ENCODE data around the gene COL18A1. TPM values are rescaled to one million over a fixed set of nuclear protein-coding genes. Genes with fewer than 3 reads are reported as not detected.

COL18A1 gene
- total RNA-seq, 1 experiment from 2014 or later: 170 TPM

DNA sequence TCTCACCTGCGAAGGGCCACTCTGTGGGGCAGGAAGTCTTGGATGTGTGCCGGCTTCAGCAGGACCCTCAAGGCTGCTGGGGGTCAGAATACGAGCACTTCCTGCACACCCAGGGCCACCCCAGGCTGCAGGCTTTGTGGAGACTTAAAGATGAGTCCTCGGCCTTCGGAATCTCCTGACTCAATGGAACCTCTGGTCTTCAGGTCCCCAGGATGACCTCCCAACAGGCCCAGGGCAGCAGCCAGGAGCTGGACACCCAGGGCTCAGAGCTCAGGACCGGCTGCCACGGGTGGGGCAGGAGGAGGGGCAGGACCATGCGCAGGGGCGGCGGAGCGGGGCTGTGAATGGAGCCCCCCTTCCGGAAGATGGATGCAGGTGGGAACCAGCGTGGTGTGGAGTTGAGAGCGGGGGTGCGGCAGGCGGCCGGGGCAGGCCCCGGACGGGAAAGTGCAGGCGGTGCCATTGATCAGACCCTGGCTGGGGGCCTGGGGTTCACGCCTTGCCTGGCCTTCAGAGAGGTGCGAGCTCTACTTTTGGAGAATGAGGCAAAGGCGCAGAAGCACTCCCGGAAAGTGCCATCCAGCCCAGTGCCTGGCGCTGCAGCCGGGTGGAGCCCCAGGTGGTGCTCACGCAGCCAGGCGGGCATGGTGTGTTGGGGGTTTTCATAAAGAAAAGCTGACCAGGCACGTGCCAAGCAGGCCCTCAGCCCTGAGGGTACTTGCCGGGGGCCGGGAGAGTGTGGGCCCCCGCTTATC, 10.4 kb downstream of the COL18A1 start:
- Mint-ChIP-seq H3K9me3 (ENCODE audit: unreplicated experiment) (no peaks in the 10 kb centered on the region), H3K36me3 (ENCODE audit: insufficient read depth, unreplicated experiment) (peaks cover 40% of the 10 kb centered on the region), H3K4me1 (ENCODE audit: low read depth, unreplicated experiment) (peaks cover 17% of the 10 kb centered on the region), H3K4me3 (ENCODE audit: unreplicated experiment) (no peak overlapping the region), H3K27me3 (ENCODE audit: insufficient read depth, unreplicated experiment) (no peaks in the 10 kb centered on the region), H3K27ac (ENCODE audit: unreplicated experiment) (no peak overlapping the region)
- no peak for DNase-seq
- no peaks in the 10 kb centered on the region for H3K36me3 ChIP-seq (ENCODE audit: control insufficient read depth, insufficient read depth, low read length)
- no peaks in the 10 kb centered on the region for H3K27me3 ChIP-seq (replicated peaks; ENCODE audit: control insufficient read depth, insufficient read depth, low read length)
- BruUV-seq (replicated peaks): no TSS peak
- ChIA-PET CTCF (interaction anchor here (0.7 kb wide), 1 partner anchor 126 kb away, joined by 3 read pairs; no protein-coding TSS in a partner anchor), POLR2A (no interaction called here)
- intact Hi-C loops (cut with micrococcal nuclease; ENCODE audit: unreplicated experiment): no loop called here
- no peaks in the 10 kb centered on the region for H3K9me3 ChIP-seq
- peaks cover 17% of the 10 kb centered on the region for H3K4me1 ChIP-seq
- TF ChIP-seq, protein P1, sequence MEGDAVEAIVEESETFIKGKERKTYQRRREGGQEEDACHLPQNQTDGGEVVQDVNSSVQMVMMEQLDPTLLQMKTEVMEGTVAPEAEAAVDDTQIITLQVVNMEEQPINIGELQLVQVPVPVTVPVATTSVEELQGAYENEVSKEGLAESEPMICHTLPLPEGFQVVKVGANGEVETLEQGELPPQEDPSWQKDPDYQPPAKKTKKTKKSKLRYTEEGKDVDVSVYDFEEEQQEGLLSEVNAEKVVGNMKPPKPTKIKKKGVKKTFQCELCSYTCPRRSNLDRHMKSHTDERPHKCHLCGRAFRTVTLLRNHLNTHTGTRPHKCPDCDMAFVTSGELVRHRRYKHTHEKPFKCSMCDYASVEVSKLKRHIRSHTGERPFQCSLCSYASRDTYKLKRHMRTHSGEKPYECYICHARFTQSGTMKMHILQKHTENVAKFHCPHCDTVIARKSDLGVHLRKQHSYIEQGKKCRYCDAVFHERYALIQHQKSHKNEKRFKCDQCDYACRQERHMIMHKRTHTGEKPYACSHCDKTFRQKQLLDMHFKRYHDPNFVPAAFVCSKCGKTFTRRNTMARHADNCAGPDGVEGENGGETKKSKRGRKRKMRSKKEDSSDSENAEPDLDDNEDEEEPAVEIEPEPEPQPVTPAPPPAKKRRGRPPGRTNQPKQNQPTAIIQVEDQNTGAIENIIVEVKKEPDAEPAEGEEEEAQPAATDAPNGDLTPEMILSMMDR (IDR thresholded peaks at IDR 0.05; ENCODE audit: insufficient read depth in 1 of 2, low read depth in 1 of 2, low read length in 1 of 2, severe bottlenecking in 1 of 2, unreplicated experiment in 1 of 2): no peak
- no peak overlapping the region for H3K4me3 ChIP-seq (ENCODE audit: low read depth, low read length)

DNA sequence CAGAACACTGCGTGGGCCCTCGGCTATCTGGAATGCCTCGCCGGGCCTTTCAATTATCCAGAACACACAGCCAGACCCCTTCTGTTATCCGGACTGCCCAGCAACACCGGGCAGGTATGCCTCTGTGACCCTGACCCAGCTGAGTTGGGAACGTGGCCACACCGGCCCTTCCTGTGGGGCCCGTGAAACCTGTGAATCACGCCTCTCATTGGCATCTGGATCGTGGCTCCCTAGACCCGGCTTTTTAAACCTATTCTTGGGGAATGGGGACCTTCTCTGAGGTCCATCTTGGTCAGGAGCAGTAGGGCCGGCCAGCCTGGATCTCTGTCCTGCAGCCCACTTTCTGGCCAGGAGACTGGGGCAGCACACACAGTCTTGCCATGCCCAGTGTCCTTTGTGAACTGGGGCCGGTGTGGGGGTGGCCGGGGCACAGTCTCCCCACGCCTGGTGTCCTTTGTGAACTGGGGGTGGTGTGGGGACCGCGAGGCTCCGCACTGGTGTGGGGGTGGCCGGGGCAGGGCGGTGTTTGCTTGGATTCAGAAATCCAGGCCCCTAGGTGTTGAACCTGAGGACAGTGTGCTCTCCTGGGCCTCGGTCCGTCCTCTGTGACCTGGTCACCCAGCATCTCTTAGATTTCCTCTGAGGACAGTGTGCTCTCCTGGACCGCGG, 11.1 kb downstream of the COL18A1 start:
- peak overlapping the region; percentile 16 for H3K27ac Mint-ChIP-seq (ENCODE audit: unreplicated experiment)
- H3K9me3 Mint-ChIP-seq (ENCODE audit: unreplicated experiment): no peaks in the 10 kb centered on the region
- no peak overlapping the region for H3K4me3 Mint-ChIP-seq (ENCODE audit: unreplicated experiment)
- CTCF ChIA-PET: interaction anchor here (0.7 kb wide), 1 partner anchor 126 kb away, joined by 3 read pairs; no protein-coding TSS in a partner anchor
- H3K4me1 Mint-ChIP-seq (ENCODE audit: low read depth, unreplicated experiment): peaks cover 13% of the 10 kb centered on the region
- POLR2A ChIA-PET: no interaction called here
- peaks cover 17% of the 10 kb centered on the region for H3K4me1 ChIP-seq
- no peak for DNase-seq
- H3K36me3 ChIP-seq (ENCODE audit: control insufficient read depth, insufficient read depth, low read length): no peaks in the 10 kb centered on the region
- H3K27me3 Mint-ChIP-seq (ENCODE audit: insufficient read depth, unreplicated experiment): no peaks in the 10 kb centered on the region
- TF ChIP-seq, protein P1 (IDR thresholded peaks at IDR 0.05; ENCODE audit: insufficient read depth in 1 of 2, low read depth in 1 of 2, low read length in 1 of 2, severe bottlenecking in 1 of 2, unreplicated experiment in 1 of 2): no peak
- BruUV-seq (replicated peaks): no TSS peak
- intact Hi-C loops (cut with micrococcal nuclease; ENCODE audit: unreplicated experiment): no loop called here
- H3K27me3 ChIP-seq (replicated peaks; ENCODE audit: control insufficient read depth, insufficient read depth, low read length): no peaks in the 10 kb centered on the region
- peaks cover 40% of the 10 kb centered on the region for H3K36me3 Mint-ChIP-seq (ENCODE audit: insufficient read depth, unreplicated experiment)
- no peaks in the 10 kb centered on the region for H3K9me3 ChIP-seq
- H3K4me3 ChIP-seq (ENCODE audit: low read depth, low read length): no peak overlapping the region

DNA sequence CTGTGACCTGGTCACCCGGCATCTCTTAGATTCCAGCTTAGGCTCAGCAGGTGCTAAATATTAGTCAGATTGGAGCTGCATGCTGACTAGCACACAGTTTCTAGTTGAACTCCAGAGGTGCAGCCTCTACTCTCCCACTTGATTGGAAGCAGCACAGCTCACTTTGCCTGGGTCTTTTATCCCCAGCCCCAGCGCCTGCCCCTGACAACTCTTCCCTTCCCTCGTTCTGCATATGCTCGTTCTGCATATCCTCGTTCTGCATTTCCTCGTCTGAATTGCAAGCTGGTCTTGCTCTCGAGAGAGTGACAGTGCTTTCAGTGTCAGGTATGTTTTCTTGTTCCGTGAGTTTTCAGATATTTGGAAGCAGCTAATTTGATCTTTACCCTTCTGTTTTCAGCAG, 11.7 kb downstream of the COL18A1 start:
- H3K4me1 Mint-ChIP-seq (ENCODE audit: low read depth, unreplicated experiment): peaks cover 13% of the 10 kb centered on the region
- POLR2A ChIA-PET: no interaction called here
- H3K4me3 Mint-ChIP-seq (ENCODE audit: unreplicated experiment): no peak overlapping the region
- Histone ChIP-seq H3K4me3 (ENCODE audit: low read depth, low read length) (no peak overlapping the region), H3K9me3 (no peaks in the 10 kb centered on the region), H3K4me1 (peaks cover 15% of the 10 kb centered on the region), H3K27me3 (replicated peaks; ENCODE audit: control insufficient read depth, insufficient read depth, low read length) (no peaks in the 10 kb centered on the region), H3K36me3 (ENCODE audit: control insufficient read depth, insufficient read depth, low read length) (no peaks in the 10 kb centered on the region)
- H3K27ac Mint-ChIP-seq (ENCODE audit: unreplicated experiment): peak overlapping the region; percentile 16
- intact Hi-C loops (cut with micrococcal nuclease; ENCODE audit: unreplicated experiment): no loop called here
- DNase-seq: no peak
- H3K36me3 Mint-ChIP-seq (ENCODE audit: insufficient read depth, unreplicated experiment): peaks cover 43% of the 10 kb centered on the region
- H3K27me3 Mint-ChIP-seq (ENCODE audit: insufficient read depth, unreplicated experiment): no peaks in the 10 kb centered on the region
- CTCF ChIA-PET: no interaction called here
- H3K9me3 Mint-ChIP-seq (ENCODE audit: unreplicated experiment): no peaks in the 10 kb centered on the region
- no TSS peak for BruUV-seq (replicated peaks)
- TF ChIP-seq, protein P1 (IDR thresholded peaks at IDR 0.05; ENCODE audit: insufficient read depth in 1 of 2, low read depth in 1 of 2, low read length in 1 of 2, severe bottlenecking in 1 of 2, unreplicated experiment in 1 of 2): no peak

Data from Caco-2 (cell line).